Peyer's patch (tissue), 4 donors: ENCODE results near the gene MYRFL.

Experiments
- POLR2A ChIP-seq, 2 donors: fragments of 450-650 bp; IDR thresholded peaks; one replicate each; pipeline ENCODE4 v1.5.1; 2017; ENCODE audit warnings: antibody characterized with exemption in 2 of 2, mild to moderate bottlenecking in 2 of 2, moderate library complexity in 2 of 2
- TF ChIP-seq, protein P1 (sequence below), 6 experiments: fragments of 450-650 bp in 4 of 6; fragments of 200-600 bp in 2 of 6; sonication (generic) in 1 of 6; IDR thresholded peaks; one replicate each; pipeline ENCODE4 v1.5.1; 2017 to 2019; ENCODE audit warnings: antibody characterized with exemption in 6 of 6, mild to moderate bottlenecking in 3 of 6, moderate library complexity in 1 of 6

- TF ChIP-seq, protein P1, sequence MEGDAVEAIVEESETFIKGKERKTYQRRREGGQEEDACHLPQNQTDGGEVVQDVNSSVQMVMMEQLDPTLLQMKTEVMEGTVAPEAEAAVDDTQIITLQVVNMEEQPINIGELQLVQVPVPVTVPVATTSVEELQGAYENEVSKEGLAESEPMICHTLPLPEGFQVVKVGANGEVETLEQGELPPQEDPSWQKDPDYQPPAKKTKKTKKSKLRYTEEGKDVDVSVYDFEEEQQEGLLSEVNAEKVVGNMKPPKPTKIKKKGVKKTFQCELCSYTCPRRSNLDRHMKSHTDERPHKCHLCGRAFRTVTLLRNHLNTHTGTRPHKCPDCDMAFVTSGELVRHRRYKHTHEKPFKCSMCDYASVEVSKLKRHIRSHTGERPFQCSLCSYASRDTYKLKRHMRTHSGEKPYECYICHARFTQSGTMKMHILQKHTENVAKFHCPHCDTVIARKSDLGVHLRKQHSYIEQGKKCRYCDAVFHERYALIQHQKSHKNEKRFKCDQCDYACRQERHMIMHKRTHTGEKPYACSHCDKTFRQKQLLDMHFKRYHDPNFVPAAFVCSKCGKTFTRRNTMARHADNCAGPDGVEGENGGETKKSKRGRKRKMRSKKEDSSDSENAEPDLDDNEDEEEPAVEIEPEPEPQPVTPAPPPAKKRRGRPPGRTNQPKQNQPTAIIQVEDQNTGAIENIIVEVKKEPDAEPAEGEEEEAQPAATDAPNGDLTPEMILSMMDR (IDR thresholded peaks at IDR 0.05): no peak
- no peak for TF ChIP-seq POLR2A (IDR thresholded peaks at IDR 0.05)
These were observed 161.1 kb downstream of the MYRFL start for GRCh38 chr12:69986114-69986513.
